NCI-H2196 treated with DMSO at 0.1 percent for 48 hours (cell line): Measurements from ENCODE around the gene ANXA5.
"Not testable (repeated sequence)": the region's sequence is repeated elsewhere in the genome, so short reads cannot be mapped to it uniquely, and the experiment has no call there.

Source experiments
- DNase-seq: peaks from one replicate; lab custom pipeline; 2025; ENCODE audit not compliant: unreplicated experiment; lab: John Stamatoyannopoulos, UW

The ANXA5 gene

DNA sequence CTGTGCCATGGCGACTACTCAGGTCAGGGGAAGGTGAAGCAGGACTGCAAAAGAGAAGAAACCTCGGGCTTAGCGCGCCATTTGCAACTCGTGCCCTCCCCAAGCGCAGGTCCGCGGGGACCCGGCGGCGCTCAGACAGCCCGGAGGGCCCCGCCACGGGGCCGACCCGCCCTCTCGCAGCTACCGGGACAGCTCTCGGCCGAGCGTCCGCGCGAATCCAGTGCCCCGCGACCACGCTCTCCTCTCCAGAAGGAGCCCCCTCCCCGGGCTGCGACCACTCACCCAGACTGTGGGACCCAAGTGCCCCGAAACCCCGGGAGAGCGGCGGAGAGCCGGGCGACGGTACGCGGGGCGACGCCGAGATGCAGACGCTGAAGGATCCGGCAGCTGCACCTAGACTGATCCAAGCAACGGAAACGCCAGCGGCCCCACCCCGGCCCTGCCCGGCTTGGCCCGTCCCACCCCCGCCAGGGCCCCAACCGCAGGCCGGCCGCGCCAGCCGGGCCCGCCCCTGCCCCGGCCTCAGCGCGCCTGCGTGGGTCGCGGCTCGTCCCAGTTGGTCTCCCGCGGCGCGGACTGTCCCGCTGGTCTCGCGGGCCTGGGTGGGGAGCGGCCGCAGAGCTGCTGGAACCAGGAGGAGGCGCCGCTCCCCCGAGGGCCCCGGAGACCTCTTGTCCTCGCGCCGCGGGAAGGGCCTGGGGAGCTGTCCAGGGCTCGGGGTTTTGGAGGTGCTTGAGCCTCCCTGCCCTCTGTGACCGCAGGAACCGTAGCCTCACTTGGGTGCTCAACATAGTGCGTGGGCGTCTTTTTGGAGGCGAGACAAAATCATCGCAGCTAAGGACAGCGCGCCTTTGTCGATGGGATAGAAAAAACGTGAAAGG lies at the start of gene ANXA5:
ANXA5 (minus strand) TSS at position 400 of the 881 bp plus-strand sequence; CDS start at position 9, 391 bp downstream.
- DNase-seq = peak; percentile 5

DNA sequence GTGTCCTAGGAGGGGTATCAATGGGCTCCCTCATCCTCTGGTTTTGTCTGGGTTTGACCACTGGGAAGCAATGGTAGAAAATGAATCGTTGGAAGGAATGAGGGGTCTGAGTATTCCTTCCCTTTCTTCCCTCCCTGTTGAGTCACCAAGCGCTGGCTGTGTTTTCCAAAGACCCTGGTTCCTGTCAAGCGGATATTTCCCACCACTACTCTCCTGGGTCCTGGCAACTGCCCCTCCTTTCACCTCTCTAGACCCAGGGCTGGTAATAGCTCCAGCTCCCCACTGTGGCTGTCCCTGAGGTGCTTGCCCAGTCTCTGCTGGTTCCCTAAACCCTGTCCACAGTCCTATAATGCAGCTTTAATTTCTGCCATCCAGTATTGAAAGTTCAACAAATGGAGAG lies 46.0 kb upstream of the ANXA5 start:
- DNase-seq = no peak

DNA sequence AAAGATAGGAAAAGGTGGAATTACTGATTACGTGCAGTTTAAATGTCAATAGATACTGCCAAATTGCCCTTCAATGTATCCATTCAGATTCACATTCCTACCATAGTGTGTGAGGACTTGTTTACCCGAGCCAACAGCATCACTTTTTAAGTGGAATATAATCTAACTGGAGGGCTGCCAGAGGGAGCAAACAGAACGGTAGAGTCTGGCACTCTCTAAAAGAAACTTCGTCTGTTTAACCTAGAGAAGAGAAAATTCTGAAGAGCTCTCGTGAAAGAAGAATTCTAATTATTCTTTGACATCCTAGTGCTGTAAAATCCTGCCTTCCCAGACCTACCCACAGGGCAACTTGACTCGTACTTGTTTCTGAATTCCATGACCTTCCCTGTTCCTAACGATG lies 45.0 kb upstream of the ANXA5 start:
- no peak for DNase-seq

DNA sequence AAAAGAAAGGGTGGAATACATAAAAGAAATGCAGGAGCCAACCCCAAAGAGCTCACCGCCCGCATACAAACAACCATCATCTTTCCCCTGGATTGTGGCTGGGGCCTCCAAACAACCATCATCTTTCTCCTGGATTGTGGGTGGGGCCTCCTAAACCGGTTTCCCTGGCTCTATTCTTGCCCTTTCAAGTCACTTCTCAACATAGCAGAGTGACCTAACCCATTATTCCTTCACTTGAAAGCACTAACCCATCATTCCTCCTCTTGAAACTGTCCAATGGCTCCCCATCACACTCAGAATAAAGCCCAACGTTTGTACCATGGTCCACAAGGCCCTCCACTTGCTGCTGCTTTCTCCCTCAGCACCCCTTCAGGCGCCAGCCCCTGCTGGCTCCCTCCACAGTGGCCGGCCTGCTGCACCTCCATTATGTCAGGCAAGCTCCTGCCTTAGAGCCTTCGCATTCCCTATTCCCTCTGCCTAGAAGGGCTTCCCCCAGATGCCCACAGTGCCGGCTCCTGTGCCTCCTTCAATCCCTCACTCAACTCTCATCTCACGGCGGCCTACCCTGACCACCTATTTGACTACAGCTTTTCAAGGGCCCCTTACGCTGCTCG lies 44.1 kb upstream of the ANXA5 start:
- no peak for DNase-seq

DNA sequence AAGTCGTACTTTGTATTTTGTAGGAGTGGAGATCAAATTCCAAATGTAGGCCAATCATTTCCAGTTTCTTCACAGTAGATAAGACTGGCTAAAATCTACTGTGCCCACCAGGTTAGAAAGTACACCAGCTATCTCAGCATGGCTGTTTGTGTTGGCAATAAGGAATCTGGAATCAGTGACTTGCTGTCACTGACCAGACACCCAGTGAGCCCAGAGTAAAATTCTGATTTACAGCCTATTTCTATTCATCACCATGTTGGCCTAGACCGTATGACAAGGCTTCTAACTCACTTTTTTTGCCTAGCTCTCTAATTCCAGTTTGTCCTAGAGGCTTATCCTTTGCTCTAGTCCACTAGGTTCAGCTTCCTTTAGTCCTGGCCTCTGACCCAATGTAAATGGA lies 42.8 kb upstream of the ANXA5 start:
- DNase-seq = no peak

DNA sequence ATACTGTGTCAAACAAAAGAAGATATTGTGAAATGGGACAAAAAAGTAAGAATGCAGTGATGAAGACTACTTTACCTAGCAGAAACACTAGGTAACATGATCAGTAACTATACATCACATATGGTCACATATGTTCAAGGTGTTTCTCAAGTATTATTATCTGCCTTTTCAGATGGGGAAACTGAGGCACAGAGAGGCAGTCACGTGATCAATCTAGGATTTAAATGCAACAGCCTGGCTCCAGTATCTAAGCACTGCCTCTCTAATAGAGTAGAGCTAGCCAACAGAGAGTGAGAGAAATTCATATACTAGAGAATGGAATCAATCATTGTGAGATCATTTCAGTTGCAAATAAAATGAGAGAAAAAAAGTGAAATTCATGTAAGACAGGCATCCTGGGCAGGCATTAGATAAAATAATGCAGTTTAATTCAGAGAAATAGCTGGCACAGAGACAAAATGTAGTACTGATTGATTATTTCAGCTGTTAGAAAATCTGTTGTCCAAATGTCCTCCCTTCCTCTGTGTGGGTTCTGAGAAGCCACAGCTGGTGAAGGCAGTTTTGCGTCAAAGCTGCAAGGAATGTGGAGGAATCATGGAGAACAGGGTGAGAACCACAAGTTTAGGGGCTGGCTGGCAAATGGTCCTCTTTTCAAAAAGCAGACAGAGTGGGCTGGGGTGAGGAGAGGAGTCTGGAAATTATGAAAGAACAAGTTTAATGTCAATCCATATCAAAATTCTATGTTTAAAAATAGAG lies 42.2 kb upstream of the ANXA5 start:
- DNase-seq = no peak

DNA sequence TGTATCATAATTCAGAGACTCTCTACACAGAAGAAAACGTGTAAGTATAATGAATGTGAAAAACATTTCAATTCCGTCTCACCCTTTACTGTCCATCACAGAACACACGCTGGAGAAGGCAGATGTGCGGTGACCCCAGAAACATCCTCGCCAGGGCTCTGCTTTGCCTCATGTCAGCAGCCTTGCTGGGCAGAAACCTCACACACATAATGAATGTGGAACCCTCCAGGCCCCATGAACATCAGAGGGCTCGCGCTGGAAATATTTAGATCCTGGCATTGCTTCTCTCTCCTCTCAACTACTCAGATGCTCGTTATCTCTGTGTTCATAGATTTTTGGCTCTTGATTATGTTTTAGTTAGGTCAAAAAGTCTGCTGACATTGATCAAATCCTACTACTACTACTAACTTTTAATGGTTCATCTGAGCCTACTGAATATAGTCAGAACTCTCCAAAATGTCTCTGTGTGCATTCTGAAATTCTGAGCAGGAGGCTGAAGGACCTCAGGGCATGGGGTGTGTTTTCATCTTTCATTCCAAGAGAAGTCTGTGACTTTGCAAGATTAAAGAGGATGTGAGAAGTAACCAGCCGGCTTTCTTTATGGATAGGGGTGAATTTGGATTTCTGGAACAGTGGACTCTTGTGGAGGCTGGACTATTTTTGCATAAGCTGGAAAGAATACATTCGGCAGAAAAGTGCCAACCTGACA lies 41.2 kb upstream of the ANXA5 start:
- no peak for DNase-seq

DNA sequence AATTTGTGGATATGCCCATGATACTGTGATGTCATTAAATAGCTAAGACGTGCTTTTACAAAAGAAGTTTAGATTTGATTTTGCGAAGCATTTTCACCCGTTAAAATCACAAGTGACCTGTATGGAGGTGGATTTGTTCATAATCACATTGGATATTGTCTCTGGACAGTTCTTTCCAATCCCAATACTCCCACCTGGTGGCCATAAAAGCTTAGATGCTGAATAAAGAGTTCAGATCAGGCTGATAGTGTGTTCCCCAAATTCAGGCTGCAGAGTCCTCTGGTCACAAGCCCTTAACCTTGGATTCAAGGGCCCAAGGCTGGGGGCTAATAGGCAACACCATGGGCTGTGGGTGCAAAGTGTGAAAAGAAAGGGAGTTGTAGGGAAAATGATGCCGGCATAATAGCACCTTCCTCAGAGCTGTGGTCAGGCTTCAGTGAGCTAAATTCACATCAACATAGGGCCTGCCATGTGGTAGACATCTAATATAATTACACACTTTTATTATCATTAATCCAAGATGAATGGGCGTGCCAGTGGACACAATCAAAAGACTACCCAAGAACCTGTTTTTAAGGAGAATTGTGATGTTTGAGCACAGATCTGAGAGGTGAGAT lies 40.1 kb upstream of the ANXA5 start:
- no peak for DNase-seq

DNA sequence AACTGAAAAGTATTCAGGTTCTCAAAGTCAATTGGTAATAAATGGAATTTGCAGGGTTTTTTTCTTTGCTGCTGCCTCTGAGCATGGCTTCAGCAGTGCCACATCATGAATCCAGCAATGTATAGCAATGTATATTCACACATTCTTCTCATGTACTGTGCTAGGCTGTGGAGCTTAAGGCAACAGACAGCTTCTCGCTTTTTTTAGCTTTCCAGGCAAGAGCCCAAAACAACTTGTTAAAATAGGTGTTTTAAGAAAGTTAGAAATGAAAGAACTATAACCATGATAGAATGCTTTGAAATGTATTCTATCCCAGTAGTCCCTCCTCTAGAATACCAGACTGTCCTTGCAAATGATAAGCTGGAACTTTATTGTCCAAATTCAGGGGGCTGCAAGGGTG lies 37.8 kb upstream of the ANXA5 start:
- no peak for DNase-seq

DNA sequence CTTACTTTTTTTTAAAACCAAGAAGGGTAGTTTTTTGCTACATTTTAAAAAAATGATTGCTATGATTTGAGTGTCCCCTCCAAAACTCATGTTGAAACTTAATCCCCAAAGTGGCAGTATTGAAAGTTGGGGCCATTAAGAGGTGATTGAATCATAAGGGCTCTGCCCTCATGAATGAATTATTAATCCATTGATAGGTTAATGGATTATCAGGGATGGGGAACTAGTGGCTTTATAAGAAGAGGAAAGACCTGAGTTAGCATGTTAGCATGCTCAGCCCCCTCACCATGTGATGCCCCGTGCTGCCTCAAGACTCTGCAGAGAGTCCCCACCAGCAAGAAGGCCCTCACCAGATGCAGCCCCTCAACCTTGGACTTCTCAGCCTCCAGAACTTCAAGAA lies 37.2 kb upstream of the ANXA5 start:
- DNase-seq = no peak

DNA sequence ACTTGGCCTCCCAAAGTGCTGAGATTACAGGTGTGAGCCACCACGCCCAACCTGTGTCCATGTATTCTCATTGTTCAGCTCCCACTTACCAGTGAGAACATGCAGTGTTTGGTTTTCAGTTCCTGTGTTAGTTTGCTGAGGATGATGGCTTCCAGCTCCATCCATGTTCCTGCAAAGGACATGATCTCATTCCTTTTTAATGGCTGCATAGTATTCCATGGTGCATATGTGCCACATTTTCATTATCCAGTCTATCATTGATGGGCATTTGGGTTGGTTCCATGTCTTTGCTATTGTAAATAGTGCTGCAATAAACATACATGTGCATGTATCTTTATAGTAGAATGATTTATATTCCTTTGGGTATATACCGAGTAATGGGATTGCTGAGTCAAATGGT lies 33.0 kb upstream of the ANXA5 start:
- not testable (repeated sequence) for DNase-seq

DNA sequence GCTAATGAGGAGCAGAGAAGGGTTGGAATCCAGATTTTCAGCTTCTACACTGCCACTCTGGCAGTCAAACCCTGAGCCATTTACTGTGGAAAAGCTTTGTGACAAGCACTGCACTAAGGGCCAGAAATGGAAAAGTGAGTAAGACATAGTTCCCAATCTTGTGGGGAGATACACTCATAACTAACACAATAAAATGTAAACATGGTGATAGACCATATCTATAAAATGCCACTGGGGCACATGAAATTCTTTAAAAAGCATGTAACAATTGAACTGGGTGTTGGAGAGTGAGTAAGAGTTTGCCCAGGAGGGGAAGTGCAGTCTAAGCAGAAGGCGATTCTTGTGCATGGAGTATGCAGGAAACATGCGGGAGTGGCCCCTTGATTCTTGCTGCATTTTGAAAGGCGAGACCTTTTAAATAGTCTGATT lies 32.0 kb upstream of the ANXA5 start:
- no peak for DNase-seq

DNA sequence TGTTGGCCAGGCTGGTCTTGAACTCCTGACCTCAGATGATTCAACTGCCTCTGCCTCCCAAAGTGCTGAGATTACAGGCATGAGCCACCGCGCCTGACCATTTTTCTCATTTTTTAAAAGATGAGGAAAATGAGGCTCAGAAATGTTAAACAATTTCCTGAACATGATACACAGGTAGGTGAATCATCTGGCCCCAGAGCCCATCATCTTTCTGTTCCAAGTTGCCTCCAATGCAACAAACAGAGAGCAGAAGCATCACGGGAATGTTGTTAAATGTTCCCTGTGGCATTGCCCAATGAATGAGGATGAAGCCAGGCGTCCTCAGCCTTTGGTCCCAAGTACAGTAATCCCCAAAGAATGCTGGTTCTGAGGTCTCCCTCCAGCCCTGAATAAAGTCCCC lies 31.3 kb upstream of the ANXA5 start:
- DNase-seq = no peak

DNA sequence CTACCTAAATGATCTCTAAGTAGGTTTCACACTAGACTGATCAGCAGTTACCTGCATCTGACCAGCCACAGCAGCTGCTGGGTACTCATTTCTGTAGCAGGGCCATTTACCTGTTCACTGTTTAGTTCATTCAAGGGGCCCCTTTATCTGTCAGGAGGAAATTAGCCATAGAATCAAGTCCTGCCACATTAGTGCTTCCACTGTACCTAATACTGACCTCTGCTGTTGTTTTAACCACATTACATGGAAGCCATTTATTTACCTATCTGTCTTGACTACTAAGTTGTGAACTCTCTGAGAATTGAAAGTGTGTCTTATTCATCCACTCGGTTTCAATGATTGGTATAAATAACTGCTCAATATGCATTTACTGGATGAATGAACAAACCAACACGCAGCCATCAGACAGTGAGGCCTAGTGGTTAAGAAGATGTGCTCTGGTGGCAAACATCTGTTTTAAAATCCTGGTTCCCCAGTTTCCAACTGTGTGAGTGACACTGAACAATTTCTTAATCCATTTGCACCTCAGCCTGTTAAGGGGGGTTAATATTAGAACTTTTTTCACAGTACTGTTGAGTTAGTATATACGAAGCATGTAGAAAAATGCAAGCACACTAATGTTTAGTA lies 30.0 kb upstream of the ANXA5 start:
- DNase-seq = no peak

DNA sequence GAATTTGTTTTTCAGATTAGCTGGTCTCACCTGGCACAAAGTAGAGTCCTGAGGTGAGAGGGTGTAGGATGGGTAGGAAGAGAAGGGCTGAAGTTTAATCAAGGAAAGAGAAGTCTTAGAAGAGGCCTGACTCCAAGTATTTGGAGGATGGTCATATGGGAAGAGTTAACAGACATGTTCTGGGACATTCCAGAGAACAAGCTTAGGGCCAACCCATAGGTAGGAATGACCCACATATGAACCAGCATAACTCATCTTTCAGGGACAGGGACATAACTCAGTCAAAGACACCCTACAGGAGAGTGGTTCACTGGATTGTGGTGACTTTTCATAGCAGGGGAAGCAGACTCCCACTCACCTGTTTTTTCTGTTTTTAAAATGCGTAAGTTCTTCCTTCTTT lies 27.9 kb upstream of the ANXA5 start:
- DNase-seq = no peak

DNA sequence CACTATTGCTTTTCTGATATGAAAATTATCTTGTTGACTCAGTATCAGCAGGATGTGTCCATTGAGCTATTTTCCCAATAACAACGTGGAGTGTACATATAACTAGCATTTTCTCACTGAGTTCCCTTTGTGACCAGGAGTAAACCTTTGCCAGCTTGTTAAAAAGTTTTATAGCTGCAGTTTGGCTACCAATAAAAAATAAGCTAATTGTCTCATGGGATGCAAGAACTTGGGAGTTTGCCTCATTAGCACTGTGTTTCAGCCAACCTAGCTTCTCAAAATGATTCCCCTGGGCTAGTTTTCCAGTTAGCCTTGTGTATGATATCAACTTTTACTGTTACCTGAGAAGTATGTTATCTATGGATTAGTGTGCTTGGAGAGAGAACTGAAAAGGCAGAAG lies 24.9 kb upstream of the ANXA5 start:
- DNase-seq = no peak

DNA sequence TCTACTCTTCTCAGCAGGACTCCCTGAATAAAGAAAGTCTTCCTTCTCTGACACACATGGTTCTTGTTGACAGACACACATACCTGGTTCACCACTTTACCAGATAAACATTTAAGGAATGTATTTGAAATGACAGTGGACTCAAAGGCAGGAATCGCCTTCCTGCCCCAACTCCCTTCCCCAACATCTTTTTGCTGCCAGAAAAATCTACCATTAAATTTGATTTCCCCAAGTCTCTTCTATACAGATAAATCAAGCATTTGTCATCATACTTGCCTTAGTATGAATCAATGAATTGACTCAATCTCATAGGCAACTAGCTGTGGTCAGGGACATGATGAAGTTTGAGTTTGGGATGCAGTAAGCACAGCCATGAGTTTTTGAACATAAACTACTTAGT lies 23.3 kb upstream of the ANXA5 start:
- DNase-seq = no peak

DNA sequence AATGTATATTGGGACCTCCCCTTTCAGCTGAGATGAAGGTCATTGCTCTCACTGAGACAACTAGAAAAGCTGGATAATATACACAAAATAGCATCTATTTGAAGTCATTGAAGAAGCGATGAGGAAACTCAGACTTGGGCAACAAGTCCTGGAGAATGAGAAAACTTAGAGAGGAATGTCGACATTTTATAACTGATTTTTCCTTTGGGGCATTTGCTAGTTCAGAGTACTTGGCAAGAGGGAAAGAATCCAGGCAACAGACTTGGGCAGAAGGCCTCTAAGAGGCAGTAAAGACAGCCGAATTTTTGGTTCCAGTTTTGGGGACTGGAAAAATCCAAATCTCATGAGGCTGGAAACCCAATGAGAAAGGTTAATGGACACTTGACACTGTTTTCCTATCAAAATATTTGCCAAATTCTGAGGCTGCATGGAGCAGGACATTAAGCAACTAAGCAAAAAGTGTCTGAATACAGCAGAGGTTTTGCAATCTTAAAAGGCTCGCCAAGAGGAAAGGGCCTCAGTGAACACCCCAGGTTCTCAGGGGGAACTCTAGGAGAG lies 21.0 kb upstream of the ANXA5 start:
- no peak for DNase-seq

DNA sequence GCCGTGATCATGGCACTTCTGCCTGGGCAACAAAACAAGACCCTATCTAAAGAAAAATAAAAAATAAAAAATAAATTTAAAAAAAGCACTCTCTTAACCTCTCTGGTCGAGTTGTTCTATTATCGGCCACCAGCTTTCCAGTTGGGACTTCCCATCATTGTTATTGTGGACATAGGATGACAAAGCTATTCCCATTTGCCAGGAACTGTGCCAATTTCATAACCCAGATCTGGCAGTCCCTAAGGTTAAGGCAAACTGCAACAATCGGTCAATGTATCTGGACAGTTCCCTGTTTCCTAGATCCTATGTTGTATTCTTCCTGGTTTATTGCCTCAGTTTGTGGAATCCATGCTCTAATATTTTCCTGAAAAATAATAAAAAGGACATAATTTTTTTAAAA lies 17.8 kb upstream of the ANXA5 start:
- DNase-seq = no peak

DNA sequence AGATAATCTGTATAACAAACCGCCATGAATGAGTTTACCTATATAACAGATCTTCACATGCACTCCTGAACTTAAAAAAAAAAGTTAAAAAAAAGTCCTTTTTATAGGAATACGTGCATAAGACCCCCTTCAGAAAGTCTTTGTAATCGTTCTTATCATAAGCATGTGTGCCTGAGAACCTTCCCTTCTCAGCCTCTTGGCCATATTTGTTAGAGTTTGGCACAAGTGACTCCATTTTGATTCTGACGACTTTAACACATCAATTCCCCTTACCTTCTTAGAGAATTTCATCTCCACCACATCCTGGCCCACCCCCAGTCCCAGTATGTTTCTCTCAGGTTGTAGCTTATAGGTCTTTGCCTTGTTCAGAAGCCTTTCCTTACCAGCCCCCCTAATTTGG lies 16.0 kb upstream of the ANXA5 start:
- no peak for DNase-seq
